Parathyroid adenoma (tissue), 2 donors: ENCODE data around the gene FBXW10.
"Not testable (repeated sequence)": the region's sequence is repeated elsewhere in the genome, so short reads cannot be mapped to it uniquely, and the experiment has no call there.

Experiments used
- H2AFZ ChIP-seq: fragments of 300-600 bp; sonication (generic); one replicate; pipeline ENCODE4 v1.7.0; 2017; ENCODE audit warnings: antibody characterized with exemption, mild to moderate bottlenecking
- H3K27ac ChIP-seq: fragments of 300-600 bp; sonication (generic); one replicate; pipeline ENCODE4 v1.7.0; 2017
- H3K27me3 ChIP-seq: fragments of 300-600 bp; sonication (generic); one replicate; pipeline ENCODE4 v1.7.0; 2017; ENCODE audit warnings: low read length; ENCODE audit not compliant: control insufficient read depth, insufficient read depth
- H3K36me3 ChIP-seq: fragments of 300-600 bp; sonication (generic); one replicate; pipeline ENCODE4 v1.7.0; 2017; ENCODE audit warnings: low read length; ENCODE audit not compliant: control insufficient read depth, insufficient read depth
- H3K4me1 ChIP-seq: fragments of 300-600 bp; sonication (generic); one replicate; pipeline ENCODE4 v1.7.0; 2017; ENCODE audit warnings: control low read depth
- H3K4me2 ChIP-seq: fragments of 300-600 bp; sonication (generic); one replicate; pipeline ENCODE4 v1.7.0; 2017; ENCODE audit warnings: low read length
- H3K4me3 ChIP-seq: fragments of 300-600 bp; sonication (generic); one replicate; pipeline ENCODE4 v1.7.0; 2017; ENCODE audit warnings: low read depth, low read length
- H3K79me2 ChIP-seq: fragments of 300-600 bp; sonication (generic); one replicate; pipeline ENCODE4 v1.7.0; 2017; ENCODE audit warnings: control low read depth
- H3K9ac ChIP-seq: fragments of 300-600 bp; sonication (generic); one replicate; pipeline ENCODE4 v1.7.0; 2017; ENCODE audit warnings: mild to moderate bottlenecking
- H3K9me3 ChIP-seq: fragments of 300-600 bp; sonication (generic); one replicate; pipeline ENCODE4 v1.7.0; 2017; ENCODE audit warnings: low read length; ENCODE audit not compliant: control insufficient read depth
- TF ChIP-seq, protein P1 (sequence below): fragments of 300-600 bp; sonication (generic); IDR thresholded peaks from one replicate; pipeline ENCODE4 v1.7.0; 2017; ENCODE audit warnings: antibody characterized with exemption, mild to moderate bottlenecking
- donor health status: primary hyperparathyroidism.

FBXW10 gene, protein sequence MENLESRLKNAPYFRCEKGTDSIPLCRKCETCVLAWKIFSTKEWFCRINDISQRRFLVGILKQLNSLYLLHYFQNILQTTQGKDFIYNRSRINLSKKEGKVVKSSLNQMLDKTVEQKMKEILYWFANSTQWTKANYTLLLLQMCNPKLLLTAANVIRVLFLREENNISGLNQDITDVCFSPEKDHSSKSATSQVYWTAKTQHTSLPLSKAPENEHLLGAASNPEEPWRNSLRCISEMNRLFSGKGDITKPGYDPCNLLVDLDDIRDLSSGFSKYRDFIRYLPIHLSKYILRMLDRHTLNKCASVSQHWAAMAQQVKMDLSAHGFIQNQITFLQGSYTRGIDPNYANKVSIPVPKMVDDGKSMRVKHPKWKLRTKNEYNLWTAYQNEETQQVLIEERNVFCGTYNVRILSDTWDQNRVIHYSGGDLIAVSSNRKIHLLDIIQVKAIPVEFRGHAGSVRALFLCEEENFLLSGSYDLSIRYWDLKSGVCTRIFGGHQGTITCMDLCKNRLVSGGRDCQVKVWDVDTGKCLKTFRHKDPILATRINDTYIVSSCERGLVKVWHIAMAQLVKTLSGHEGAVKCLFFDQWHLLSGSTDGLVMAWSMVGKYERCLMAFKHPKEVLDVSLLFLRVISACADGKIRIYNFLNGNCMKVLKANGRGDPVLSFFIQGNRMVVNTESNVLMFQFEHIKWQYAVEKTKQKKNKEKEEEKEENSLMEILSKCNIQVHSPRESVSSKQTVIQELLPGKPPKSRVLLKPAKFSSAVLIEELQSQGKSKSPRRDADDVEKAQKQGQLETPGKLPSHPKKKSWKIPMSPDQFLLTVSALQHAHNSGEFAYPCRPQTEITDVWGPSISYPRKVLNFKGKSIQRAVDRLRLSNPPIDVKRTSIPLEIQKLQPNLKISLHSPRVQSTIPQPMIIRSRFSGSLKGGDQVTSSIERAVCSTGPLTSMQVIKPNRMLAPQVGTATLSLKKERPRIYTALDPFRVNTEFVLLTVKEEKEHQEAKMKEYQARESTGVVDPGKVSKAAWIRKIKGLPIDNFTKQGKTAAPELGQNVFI

DNA sequence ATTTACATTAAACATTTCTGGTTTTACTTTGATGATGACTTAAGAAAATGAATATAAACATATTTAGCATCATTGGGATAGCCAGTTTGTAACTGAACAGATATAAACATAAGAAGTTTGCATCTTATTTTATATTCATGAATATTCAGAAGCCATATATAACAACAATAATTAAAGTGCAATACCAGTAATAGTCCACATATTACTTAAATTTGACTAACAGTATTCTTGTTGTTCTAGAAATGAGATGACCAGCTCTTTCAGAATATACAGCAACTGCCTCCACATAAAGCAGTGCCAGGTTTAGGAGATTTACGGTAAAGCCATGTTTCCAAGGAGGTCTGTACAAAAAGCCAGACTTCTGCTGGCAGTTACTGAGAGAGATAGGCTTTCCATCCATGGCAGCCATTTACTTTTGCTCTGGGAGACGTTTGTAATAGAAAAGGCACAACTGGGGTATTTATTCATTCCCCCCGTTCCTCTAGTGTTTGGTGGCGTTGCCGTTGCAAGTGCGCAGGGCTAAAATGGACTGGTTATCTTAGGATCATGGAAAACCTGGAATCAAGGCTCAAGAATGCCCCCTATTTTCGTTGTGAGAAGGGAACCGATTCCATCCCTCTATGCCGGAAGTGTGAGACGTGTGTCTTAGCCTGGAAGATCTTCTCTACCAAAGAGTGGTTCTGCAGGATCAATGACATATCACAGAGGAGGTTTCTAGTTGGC, at the start of gene FBXW10:
TSS of gene FBXW10 (plus strand) at position 356 of the 723 bp plus-strand sequence. CDS start at position 547, 191 bp downstream.
- not testable (repeated sequence) for H3K9ac ChIP-seq, H3K4me3 ChIP-seq, H3K27me3 ChIP-seq, H3K4me2 ChIP-seq, H3K36me3 ChIP-seq, H3K4me1 ChIP-seq, H3K9me3 ChIP-seq, H3K79me2 ChIP-seq
- Histone ChIP-seq H2AFZ (peak within 1 kb of the TSS; percentile 83), H3K27ac (peak within 1 kb of the TSS; percentile 39)

DNA sequence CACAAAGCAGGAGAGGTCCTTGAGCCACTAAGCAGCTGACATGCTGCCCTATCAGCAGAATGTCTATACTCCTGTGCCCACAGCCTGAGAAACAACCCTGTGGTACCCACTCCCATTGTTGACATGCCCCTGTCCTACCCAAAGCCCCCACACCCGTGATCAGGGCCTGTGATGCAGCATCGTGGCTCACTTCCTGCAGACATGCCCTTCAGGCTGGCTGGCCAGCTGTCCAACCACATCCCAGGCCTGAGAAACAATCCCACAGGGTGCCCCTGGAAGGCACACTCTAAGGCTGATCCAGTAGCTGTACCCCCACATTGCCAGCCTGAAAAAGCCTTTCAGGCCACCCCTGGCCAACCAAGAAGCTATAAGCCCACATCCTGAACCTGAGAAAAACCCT, 48.7 kb upstream of the FBXW10 start:
- not testable (repeated sequence) for H3K4me1 ChIP-seq, H3K36me3 ChIP-seq, H3K9me3 ChIP-seq, H2AFZ ChIP-seq, H3K27ac ChIP-seq, H3K79me2 ChIP-seq, H3K9ac ChIP-seq, H3K27me3 ChIP-seq, H3K4me2 ChIP-seq, H3K4me3 ChIP-seq

DNA sequence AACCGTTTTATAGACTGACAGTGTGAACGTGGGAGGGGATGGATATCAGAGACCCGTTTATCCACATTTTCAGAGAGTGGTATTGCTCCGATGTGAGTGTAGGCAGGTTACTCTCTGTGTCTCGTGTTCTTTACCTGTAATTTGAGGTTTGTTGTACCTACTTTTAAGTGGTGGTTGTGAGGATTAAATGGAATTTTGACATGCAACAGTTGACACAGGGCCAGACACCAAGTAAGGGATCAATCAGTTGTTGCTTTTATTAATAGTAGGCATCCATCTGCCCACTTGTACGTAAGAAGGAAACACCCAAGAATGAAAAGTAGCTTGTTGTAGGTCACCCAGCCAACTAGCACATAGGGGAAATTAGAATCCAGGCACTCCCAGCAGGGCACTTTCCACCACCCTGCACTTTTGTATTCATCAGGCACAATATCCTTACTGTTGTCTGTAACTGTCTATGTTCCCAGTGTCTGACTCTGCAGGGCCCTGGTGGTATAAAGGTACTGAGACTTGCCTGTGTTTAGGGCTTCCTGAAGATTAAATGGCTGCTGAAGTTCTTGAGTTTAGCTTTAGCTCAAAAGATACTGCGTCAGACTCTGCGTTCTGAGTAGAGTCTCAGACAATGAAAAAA, 45.3 kb upstream of the FBXW10 start:
- H3K4me3 ChIP-seq = peak overlapping the region; percentile 80
- H3K27me3 ChIP-seq, H3K4me1 ChIP-seq, H3K79me2 ChIP-seq, H3K36me3 ChIP-seq, H3K9ac ChIP-seq, H3K9me3 ChIP-seq, H3K27ac ChIP-seq: not testable (repeated sequence)
- H3K4me2 ChIP-seq = peak overlapping the region; percentile 77
- peak overlapping the region; percentile 100 for H2AFZ ChIP-seq

DNA sequence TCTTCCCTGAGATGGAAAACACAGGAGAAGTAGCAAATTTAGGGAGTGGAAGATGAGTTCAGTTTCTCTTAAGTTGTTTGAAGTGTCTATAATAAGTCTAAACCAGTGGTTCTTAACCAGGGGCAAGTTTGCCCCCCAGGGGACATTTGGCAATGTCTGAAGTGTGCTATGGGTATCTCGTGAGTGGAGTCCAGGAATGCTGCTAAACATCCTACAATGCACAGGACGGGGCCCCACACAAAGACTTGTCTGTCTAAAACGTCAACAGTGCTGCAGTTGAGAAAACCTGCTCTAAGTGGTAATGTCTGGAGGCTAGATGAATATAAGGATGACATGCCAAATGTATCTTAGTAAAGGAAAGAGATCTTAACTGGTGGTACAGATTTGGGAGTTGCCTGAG, 37.9 kb upstream of the FBXW10 start:
- H3K27ac ChIP-seq, H3K36me3 ChIP-seq, H3K27me3 ChIP-seq, H2AFZ ChIP-seq, H3K4me3 ChIP-seq, H3K4me2 ChIP-seq, H3K9me3 ChIP-seq, H3K79me2 ChIP-seq, H3K9ac ChIP-seq, H3K4me1 ChIP-seq: not testable (repeated sequence)

DNA sequence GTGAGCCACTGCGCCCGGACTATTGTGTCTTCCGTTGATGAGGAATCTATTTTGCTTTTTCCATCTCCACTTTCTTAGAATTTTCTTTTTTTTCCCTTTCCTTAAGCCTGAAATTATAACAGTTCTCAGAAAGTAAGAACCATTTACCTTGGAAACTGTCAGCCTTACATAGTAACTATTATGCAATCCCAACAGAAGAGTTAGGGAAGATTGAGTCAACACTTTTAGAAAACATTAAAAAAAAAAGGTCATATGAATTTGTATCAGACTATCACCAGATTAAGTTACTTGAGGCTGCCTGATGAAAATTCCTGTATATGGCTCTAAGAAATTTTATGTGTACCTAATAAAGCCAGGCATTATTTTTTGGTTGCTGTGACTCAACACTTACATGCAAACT, 35.6 kb upstream of the FBXW10 start:
- H3K9ac ChIP-seq, H3K27me3 ChIP-seq: not testable (repeated sequence)

DNA sequence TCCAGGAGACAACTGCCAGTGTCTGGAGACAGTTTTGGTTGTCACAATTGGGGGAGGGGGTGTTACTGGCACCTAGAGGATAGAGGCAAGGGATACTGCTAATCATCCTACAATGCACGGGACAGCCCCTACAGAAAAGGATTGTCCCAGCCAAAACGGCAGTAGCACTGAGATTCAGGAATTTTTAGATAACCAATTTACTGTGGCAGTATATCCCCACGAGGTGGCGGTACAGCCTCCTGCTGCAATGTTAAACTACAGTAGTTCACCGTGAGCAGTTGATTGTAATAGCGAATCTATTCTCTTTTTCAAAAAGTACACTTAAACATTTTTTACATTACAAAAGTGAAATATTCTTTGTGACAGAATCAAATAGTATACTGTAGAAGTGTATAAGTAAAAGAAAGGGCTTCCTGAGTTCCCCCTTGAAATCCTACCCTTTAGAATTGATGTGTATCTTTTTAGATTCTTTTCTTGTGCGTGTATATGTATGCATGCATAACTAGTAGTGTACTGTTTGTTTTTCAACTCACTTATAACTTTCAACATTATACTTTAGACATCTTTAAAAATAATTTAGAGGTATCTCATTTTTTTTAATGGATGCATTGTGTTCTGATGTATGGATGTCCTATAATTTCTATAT, 31.4 kb upstream of the FBXW10 start:
- H3K27ac ChIP-seq, H3K36me3 ChIP-seq, H3K79me2 ChIP-seq, H2AFZ ChIP-seq, H3K4me2 ChIP-seq, H3K4me3 ChIP-seq, H3K9me3 ChIP-seq, H3K9ac ChIP-seq, H3K27me3 ChIP-seq, H3K4me1 ChIP-seq: not testable (repeated sequence)
- TF ChIP-seq, protein P1, sequence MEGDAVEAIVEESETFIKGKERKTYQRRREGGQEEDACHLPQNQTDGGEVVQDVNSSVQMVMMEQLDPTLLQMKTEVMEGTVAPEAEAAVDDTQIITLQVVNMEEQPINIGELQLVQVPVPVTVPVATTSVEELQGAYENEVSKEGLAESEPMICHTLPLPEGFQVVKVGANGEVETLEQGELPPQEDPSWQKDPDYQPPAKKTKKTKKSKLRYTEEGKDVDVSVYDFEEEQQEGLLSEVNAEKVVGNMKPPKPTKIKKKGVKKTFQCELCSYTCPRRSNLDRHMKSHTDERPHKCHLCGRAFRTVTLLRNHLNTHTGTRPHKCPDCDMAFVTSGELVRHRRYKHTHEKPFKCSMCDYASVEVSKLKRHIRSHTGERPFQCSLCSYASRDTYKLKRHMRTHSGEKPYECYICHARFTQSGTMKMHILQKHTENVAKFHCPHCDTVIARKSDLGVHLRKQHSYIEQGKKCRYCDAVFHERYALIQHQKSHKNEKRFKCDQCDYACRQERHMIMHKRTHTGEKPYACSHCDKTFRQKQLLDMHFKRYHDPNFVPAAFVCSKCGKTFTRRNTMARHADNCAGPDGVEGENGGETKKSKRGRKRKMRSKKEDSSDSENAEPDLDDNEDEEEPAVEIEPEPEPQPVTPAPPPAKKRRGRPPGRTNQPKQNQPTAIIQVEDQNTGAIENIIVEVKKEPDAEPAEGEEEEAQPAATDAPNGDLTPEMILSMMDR = peak; percentile 71

More for the DNA sequence above, 35.6 kb upstream of the FBXW10 start:
- not testable (repeated sequence) for H3K4me1 ChIP-seq, H3K9me3 ChIP-seq, H3K27ac ChIP-seq, H3K79me2 ChIP-seq, H3K4me2 ChIP-seq, H3K36me3 ChIP-seq, H2AFZ ChIP-seq, H3K4me3 ChIP-seq

DNA sequence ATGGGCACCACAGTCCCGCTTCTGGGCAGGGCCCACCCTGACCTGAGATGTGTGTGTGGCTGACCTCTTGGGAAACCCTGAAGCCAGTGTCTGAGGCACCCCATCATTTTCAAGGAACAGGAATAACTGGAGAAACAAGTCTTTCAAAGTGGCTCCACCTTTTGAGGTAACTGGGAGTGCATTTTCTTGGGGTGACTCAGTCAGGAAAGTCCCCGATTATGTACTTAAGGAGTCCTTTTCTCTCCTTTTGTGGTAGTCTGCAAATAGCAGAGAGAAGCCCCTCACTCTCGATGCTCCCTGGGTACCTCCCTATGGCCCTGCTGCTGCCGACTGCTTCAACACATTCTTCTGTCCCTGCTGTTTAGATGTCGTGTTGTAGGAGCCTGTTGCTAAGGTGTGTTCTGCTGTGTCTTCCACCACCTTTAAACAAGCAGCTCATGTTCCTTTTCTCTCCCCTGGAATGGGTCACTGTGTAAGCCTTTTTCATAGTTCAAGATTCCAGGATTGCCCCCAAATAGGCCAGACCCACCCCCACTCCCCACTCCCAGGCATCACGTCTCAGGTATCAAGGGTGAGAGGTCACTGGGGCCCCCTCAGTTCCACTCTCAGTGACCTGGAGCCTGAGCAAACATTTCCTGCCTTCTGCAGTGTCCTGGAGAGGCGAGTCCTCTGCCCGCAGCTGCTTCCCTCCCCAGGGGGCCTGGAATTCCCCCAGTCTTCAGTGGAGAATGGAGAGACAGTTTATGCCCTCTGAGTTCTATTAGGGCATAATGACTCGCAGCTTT, 25.0 kb upstream of the FBXW10 start:
- not testable (repeated sequence) for H3K27me3 ChIP-seq, H3K4me3 ChIP-seq, H3K4me2 ChIP-seq, H3K4me1 ChIP-seq, H3K36me3 ChIP-seq, H3K9ac ChIP-seq, H3K9me3 ChIP-seq, H3K27ac ChIP-seq, H2AFZ ChIP-seq, H3K79me2 ChIP-seq

DNA sequence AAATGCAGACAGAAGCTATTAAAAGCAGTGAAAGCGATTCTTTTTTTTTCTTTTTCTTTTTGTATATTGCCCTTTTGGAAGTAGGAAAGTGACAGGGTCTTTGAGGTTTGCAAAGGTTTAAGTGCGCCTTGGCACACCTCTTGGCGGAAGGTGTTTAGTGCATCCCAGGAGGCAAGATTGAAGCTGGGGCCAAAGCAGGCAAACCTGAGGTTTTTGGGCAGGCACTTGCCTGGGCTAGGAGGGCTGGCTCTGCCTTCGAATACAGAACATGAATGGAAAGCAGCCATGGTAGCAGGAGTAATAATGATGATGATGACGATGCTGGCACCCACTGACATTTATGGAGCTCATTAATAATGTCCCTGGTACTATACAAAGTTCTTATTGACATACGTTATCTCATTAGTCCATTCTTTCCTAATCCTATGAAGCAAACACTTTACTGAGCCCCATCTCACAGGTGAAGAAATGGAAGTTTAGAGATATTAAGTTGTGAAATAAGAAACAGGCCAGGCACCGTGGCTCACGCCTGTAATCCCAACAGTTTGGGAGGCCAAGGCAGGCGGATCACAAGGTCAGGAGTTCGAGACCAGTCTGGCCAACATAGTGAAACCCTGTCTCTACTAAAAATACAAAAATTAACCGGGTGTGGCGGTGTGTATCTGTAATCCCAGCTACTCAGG, 24.3 kb upstream of the FBXW10 start:
- H2AFZ ChIP-seq, H3K9me3 ChIP-seq, H3K9ac ChIP-seq, H3K27me3 ChIP-seq, H3K79me2 ChIP-seq, H3K4me2 ChIP-seq, H3K27ac ChIP-seq, H3K36me3 ChIP-seq, H3K4me3 ChIP-seq, H3K4me1 ChIP-seq: not testable (repeated sequence)
